IMR-90 (cell line): ENCODE results near the gene TAF8. TPM values are rescaled to one million over a fixed set of nuclear protein-coding genes. Genes with fewer than 3 reads are reported as not detected.

Experiments used
- ATAC-seq: fragments of 200-7000 bp; cut with Tn5 transposase; 2 replicates; pipeline ENCODE4 v1.9.1; 2020; ENCODE audit warnings: low read depth, mild to moderate bottlenecking, moderate library complexity
- BruUV-seq: library from RNA; stranded (reverse); fragments of 400-500 nt; replicated peaks from 2 replicates; lab custom pipeline; 2021; lab: Mats Ljungman, UMichigan
- CTCF ChIA-PET: fragments of 300-600 bp; formaldehyde crosslinking; extraction: SDS; loops from one replicate; lab custom pipeline; 2021; ENCODE audit warnings: antibody characterized with exemption; lab: Yijun Ruan, JAX
- POLR2A ChIA-PET: fragments of 300-600 bp; sonication (Branson Sonifier 250); formaldehyde crosslinking; loops from one replicate; lab custom pipeline; 2022; ENCODE audit warnings: antibody characterized with exemption; ENCODE audit not compliant: unreplicated experiment; lab: Charles Lee
- DNase-seq: peaks from one replicate; pipeline ENCODE4 v3.0.0; 2013
- H2AFZ ChIP-seq: replicated peaks from 2 replicates; pipeline ENCODE3; 2013; ENCODE audit warnings: low read length, mild to moderate bottlenecking; ENCODE audit not compliant: poor library complexity
- H2AK5ac ChIP-seq: 2 replicates; pipeline ENCODE4 v1.6.1; 2013; ENCODE audit warnings: low read depth, low read length, inconsistent platforms
- H2AK9ac ChIP-seq: replicated peaks from 2 replicates; pipeline ENCODE3; 2013; ENCODE audit warnings: mild to moderate bottlenecking, low read depth, low read length, moderate library complexity; ENCODE audit not compliant: poor library complexity
- H2BK120ac ChIP-seq: 2 replicates; pipeline ENCODE4 v1.6.1; 2013; ENCODE audit warnings: low read depth, low read length, inconsistent platforms
- H2BK15ac ChIP-seq: 3 replicates; pipeline ENCODE4 v1.6.1; 2013; ENCODE audit warnings: low read depth, low read length, inconsistent platforms
- H2BK20ac ChIP-seq: 2 replicates; pipeline ENCODE4 v1.6.1; 2013; ENCODE audit warnings: low read depth, mild to moderate bottlenecking, inconsistent platforms, low read length, moderate library complexity
- H2BK5ac ChIP-seq: 2 replicates; pipeline ENCODE4 v1.6.1; 2013; ENCODE audit warnings: mild to moderate bottlenecking, low read depth, low read length, inconsistent platforms; ENCODE audit not compliant: poor library complexity, severe bottlenecking
- H3K14ac ChIP-seq: replicated peaks from 2 replicates; pipeline ENCODE4 v1.6.1; 2013; ENCODE audit warnings: low read depth, low read length, inconsistent platforms
- H3K18ac ChIP-seq: 2 replicates; pipeline ENCODE4 v1.6.1; 2013; ENCODE audit warnings: low read depth, low read length, control low read depth
- H3K23ac ChIP-seq: 2 replicates; pipeline ENCODE4 v1.6.1; 2013; ENCODE audit warnings: low read depth, low read length, inconsistent platforms
- H3K27ac ChIP-seq: 2 replicates; pipeline ENCODE4 v1.5.1; 2013; ENCODE audit warnings: mild to moderate bottlenecking, control low read depth, low read length; ENCODE audit not compliant: insufficient read depth
- H3K27me3 ChIP-seq: 2 replicates; pipeline ENCODE4 v1.6.1; 2013; ENCODE audit warnings: low read length; ENCODE audit not compliant: control insufficient read depth, insufficient read depth
- H3K36me3 ChIP-seq: 2 replicates; pipeline ENCODE4 v1.6.1; 2013; ENCODE audit warnings: low read length, mixed read lengths; ENCODE audit not compliant: control insufficient read depth, insufficient read depth
- H3K4ac ChIP-seq: 2 replicates; pipeline ENCODE4 v1.6.1; 2013; ENCODE audit warnings: low read depth, low read length, inconsistent platforms
- H3K4me1 ChIP-seq: 2 replicates; pipeline ENCODE4 v1.6.1; 2013; ENCODE audit warnings: low read length, mixed read lengths; ENCODE audit not compliant: control insufficient read depth, insufficient read depth
- H3K4me2 ChIP-seq: 2 replicates; pipeline ENCODE4 v1.6.1; 2013; ENCODE audit warnings: low read depth, mild to moderate bottlenecking, control low read depth, low read length, moderate library complexity
- H3K4me3 ChIP-seq: 2 replicates; pipeline ENCODE4 v1.5.1; 2013; ENCODE audit warnings: low read depth, mild to moderate bottlenecking, control low read depth, low read length, moderate library complexity; ENCODE audit not compliant: insufficient read depth
- H3K56ac ChIP-seq: 2 replicates; pipeline ENCODE4 v1.6.1; 2013; ENCODE audit warnings: low read length, inconsistent platforms; ENCODE audit not compliant: insufficient read depth; ENCODE audit errors: extremely low read depth
- H3K79me1 ChIP-seq, 2 experiments: 2 replicates each; pipeline ENCODE4 v1.6.1; 2013; ENCODE audit warnings: low read length in 2 of 2, inconsistent platforms in 1 of 2, low read depth in 1 of 2
- H3K9ac ChIP-seq: 2 replicates; pipeline ENCODE4 v1.6.1; 2013; ENCODE audit warnings: low read depth, low read length, control low read depth
- H3K9me1 ChIP-seq: 2 replicates; pipeline ENCODE4 v1.6.1; 2013; ENCODE audit warnings: low read length, inconsistent platforms; ENCODE audit not compliant: insufficient read depth
- H3K9me3 ChIP-seq: 2 replicates; pipeline ENCODE4 v1.6.1; 2013; ENCODE audit warnings: low read length; ENCODE audit not compliant: control insufficient read depth, insufficient read depth
- H4K20me1 ChIP-seq: 2 replicates; pipeline ENCODE4 v1.6.1; 2013; ENCODE audit warnings: low read length, inconsistent platforms; ENCODE audit not compliant: insufficient read depth
- H4K5ac ChIP-seq: 2 replicates; pipeline ENCODE4 v1.6.1; 2013; ENCODE audit warnings: mild to moderate bottlenecking, low read depth, low read length, control low read depth
- H4K8ac ChIP-seq, 2 experiments: 2 replicates each; pipeline ENCODE4 v1.6.1; 2013; ENCODE audit warnings: low read depth in 2 of 2, low read length in 2 of 2, control low read depth in 1 of 2, inconsistent platforms in 1 of 2
- H4K91ac ChIP-seq: 2 replicates; pipeline ENCODE4 v1.6.1; 2013; ENCODE audit warnings: low read depth, low read length, inconsistent platforms; ENCODE audit not compliant: insufficient read depth
- BHLHE40 ChIP-seq: fragments of 150-350 bp; IDR thresholded peaks from 2 replicates; pipeline ENCODE4 v1.6.1; 2016; ENCODE audit warnings: mild to moderate bottlenecking, low read depth, low read length
- CEBPB ChIP-seq: IDR thresholded peaks from 2 replicates; pipeline ENCODE4 v1.6.1; 2012; ENCODE audit warnings: low read depth, low read length, improper control_type of control experiment
- MAFK ChIP-seq: IDR thresholded peaks from 2 replicates; pipeline ENCODE4 v1.6.1; 2012; ENCODE audit warnings: low read depth, low read length, improper control_type of control experiment
- MAZ ChIP-seq: IDR thresholded peaks from 2 replicates; pipeline ENCODE4 v1.6.1; 2012; ENCODE audit warnings: low read depth, mild to moderate bottlenecking, low read length, improper control_type of control experiment, moderate library complexity, borderline replicate concordance
- MXI1 ChIP-seq: IDR thresholded peaks from 2 replicates; pipeline ENCODE4 v1.6.1; 2012; ENCODE audit warnings: low read depth, mild to moderate bottlenecking, low read length, moderate library complexity, borderline replicate concordance
- NFE2L2 ChIP-seq: fragments of 150-350 bp; IDR thresholded peaks from 2 replicates; pipeline ENCODE4 v1.6.1; 2016; ENCODE audit warnings: low read depth, mild to moderate bottlenecking, low read length
- POLR2A ChIP-seq: IDR thresholded peaks from 2 replicates; pipeline ENCODE4 v1.6.1; 2012; ENCODE audit warnings: mild to moderate bottlenecking, low read depth, low read length
- RAD21 ChIP-seq: IDR thresholded peaks from 2 replicates; pipeline ENCODE4 v1.6.1; 2012; ENCODE audit warnings: low read length, improper control_type of control experiment
- RCOR1 ChIP-seq: IDR thresholded peaks from 2 replicates; pipeline ENCODE4 v1.6.1; 2012; ENCODE audit warnings: mild to moderate bottlenecking, low read length, improper control_type of control experiment; ENCODE audit not compliant: insufficient replicate concordance
- RFX5 ChIP-seq: IDR thresholded peaks from 2 replicates; pipeline ENCODE4 v1.8.0; 2012; ENCODE audit warnings: low read depth, mild to moderate bottlenecking, low read length, moderate library complexity
- SMC3 ChIP-seq: fragments of 150-350 bp; IDR thresholded peaks from 2 replicates; pipeline ENCODE4 v1.6.1; 2016; ENCODE audit warnings: low read depth, mild to moderate bottlenecking, antibody characterized with exemption, low read length, moderate library complexity
- WGBS, 2 experiments: methylation state at CpG; one replicate each; pipeline versions ENCODE4 v1.1.5 to v1.1.7; 2013; ENCODE audit warnings: missing lambda C conversion rate in 2 of 2; ENCODE audit not compliant: insufficient read length in 1 of 2; ENCODE audit errors: extremely low coverage in 2 of 2; 5-methylcytosine and 5-hydroxymethylcytosine counted together
- dilution Hi-C: fragments of 300-500 bp; cut with HindIII; formaldehyde crosslinking; loops from one replicate; pipeline ENCODE4 v1.14.3; 2018; ENCODE audit warnings: low sequenced_read_pairs; ENCODE audit not compliant: unreplicated experiment
- in situ Hi-C: fragments of 300-500 bp; cut with MboI; formaldehyde crosslinking; loops from 3 replicates; pipeline ENCODE4 v1.14.3; 2019; ENCODE audit warnings: low sequenced_read_pairs, inconsistent platforms, mixed read lengths
- intact Hi-C: fragments of 100-400 bp; cut with micrococcal nuclease; formaldehyde crosslinking; loops from 2 replicates; pipeline ENCODE4 v1.10.0; 2022
- polyA plus RNA-seq, 3 experiments: library from polyadenylated mRNA; depleted of rRNA; stranded (reverse); fragments of >200 nt; gene quantifications; 2 replicates each; pipeline ENCODE4 v1.2.3, GENCODE V29; 2012; ENCODE audit warnings: low replicate concordance in 1 of 3
- total RNA-seq: library from RNA; depleted of rRNA; stranded (reverse); fragments of >200 nt; gene quantifications from 2 replicates; pipeline ENCODE4 v1.2.3, GENCODE V29; 2012
- TF ChIP-seq, protein P1 (sequence below): fragments of 150-350 bp; IDR thresholded peaks from 2 replicates; pipeline ENCODE4 v1.6.1; 2016; ENCODE audit warnings: low read depth, mild to moderate bottlenecking, low read length, moderate library complexity, borderline replicate concordance
- TF ChIP-seq, protein P2 (sequence below): fragments of 150-350 bp; IDR thresholded peaks from 2 replicates; pipeline ENCODE4 v1.6.1; 2017; ENCODE audit warnings: mild to moderate bottlenecking, antibody characterized with exemption, low read length, low read depth
- TF ChIP-seq, protein P3 (sequence below): conservative IDR thresholded peaks from 2 replicates; pipeline ENCODE4 v1.5.1; 2012; ENCODE audit warnings: mild to moderate bottlenecking, low read depth, low read length, improper control_type of control experiment

TAF8 gene
- total and polyA plus RNA-seq, 2 of the 4 experiments (the other 2 are of a cell fraction), result 14.3 to 22.8 TPM

DNA sequence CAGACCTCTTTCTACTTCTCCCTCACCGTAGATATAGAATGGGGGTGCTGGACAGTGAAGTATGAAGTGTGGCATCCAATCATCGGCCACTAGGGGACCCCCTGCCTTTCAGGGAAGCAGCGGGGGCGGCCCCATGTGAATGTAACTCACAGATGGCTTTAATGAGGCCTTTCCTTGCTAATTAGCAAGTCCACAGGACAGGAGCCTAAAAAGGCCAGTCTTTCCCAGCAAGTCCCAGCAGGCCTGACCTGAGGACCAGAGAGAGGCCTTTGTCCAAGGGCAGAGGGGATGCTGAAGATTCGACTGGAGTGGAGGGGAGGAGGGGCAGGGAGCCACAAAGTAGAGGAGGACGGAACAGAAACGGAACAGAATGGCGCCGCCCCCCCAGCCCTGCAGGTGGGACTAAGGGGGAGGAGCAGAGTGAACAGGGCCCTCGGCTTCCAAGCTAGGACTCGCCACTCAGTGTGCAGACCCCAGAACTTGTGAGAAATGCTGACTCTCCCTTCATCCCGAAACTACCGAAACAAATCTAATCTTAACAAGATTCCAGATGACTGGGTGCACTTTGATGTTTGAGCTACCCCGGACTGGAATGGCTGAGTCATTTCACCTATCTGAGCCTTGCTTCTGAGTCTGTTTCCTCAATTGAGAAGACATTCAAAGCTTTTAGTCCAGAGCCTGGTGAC, 86.3 kb downstream of the TAF8 start:
- Histone ChIP-seq H3K79me1 (peaks cover 0 to 67% of the 10 kb centered on the region in 2 experiments; a peak in 2 of 4 replicates), H3K23ac (peak overlapping the region; percentile 71), H2AFZ (peak overlapping the region; percentile 84), H4K20me1 (no peaks in the 10 kb centered on the region), H3K9ac (peak overlapping the region; percentile 33; the same call in 1 of the 2 replicates), H4K91ac (peak overlapping the region; percentile 92), H3K9me3 (no peaks in the 10 kb centered on the region), H2BK120ac (peak overlapping the region; percentile 94), H3K27ac (peak overlapping the region; percentile 42), H2BK20ac (peak overlapping the region; percentile 85), H4K8ac (peak overlapping the region; percentile 82 to 92), H2BK5ac (peak overlapping the region; percentile 81), H3K18ac (peak overlapping the region; percentile 64), H3K14ac (peak overlapping the region; percentile 94), H2BK15ac (peak overlapping the region; percentile 81; the same call in 2 of the 3 replicates), H3K4me1 (peaks cover 21% of the 10 kb centered on the region), H4K5ac (peak overlapping the region; percentile 73), H3K9me1 (peaks cover 29% of the 10 kb centered on the region), H3K56ac (no peak overlapping the region), H3K4me3 (no peak overlapping the region), H2AK9ac (peak overlapping the region; percentile 88), H3K4me2 (peak overlapping the region; percentile 37), H3K36me3 (no peaks in the 10 kb centered on the region), H3K4ac (peak overlapping the region; percentile 91), H3K27me3 (no peaks in the 10 kb centered on the region), H2AK5ac (peak overlapping the region; percentile 87)
- ATAC-seq, result peak; percentile 69
- 23% methylated on average over 6 of the region's 14 CpGs; no CpG with 5 or more reads in 1 of the 2 experiments for WGBS, 2 experiments
- in situ Hi-C loops (no loop called here), intact Hi-C loops (no loop called here), dilution Hi-C loops (no loop called here)
- CTCF ChIA-PET, result interaction anchor here (0.6 to 1.0 kb wide), 3 partner anchors 10 to 67 kb away, joined by 3 to 4 read pairs (median 3); no protein-coding TSS in a partner anchor
- peak; percentile 85 for DNase-seq
- POLR2A ChIA-PET, result no interaction called here
- BruUV-seq, result no TSS peak
- TF ChIP-seq CEBPB (no peak), RCOR1 (no peak), BHLHE40 (no peak), SMC3 (no peak), POLR2A (no peak), MXI1 (no peak), RFX5 (no peak), MAZ (no peak), RAD21 (no peak), NFE2L2 (peak; percentile 63; the same call in 1 of the 2 replicates), MAFK (peak; percentile 87)
- TF ChIP-seq, protein P1, sequence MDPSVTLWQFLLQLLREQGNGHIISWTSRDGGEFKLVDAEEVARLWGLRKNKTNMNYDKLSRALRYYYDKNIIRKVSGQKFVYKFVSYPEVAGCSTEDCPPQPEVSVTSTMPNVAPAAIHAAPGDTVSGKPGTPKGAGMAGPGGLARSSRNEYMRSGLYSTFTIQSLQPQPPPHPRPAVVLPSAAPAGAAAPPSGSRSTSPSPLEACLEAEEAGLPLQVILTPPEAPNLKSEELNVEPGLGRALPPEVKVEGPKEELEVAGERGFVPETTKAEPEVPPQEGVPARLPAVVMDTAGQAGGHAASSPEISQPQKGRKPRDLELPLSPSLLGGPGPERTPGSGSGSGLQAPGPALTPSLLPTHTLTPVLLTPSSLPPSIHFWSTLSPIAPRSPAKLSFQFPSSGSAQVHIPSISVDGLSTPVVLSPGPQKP, result no peak
- TF ChIP-seq, protein P2, sequence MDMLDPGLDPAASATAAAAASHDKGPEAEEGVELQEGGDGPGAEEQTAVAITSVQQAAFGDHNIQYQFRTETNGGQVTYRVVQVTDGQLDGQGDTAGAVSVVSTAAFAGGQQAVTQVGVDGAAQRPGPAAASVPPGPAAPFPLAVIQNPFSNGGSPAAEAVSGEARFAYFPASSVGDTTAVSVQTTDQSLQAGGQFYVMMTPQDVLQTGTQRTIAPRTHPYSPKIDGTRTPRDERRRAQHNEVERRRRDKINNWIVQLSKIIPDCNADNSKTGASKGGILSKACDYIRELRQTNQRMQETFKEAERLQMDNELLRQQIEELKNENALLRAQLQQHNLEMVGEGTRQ, result no peak
- TF ChIP-seq, protein P3, sequence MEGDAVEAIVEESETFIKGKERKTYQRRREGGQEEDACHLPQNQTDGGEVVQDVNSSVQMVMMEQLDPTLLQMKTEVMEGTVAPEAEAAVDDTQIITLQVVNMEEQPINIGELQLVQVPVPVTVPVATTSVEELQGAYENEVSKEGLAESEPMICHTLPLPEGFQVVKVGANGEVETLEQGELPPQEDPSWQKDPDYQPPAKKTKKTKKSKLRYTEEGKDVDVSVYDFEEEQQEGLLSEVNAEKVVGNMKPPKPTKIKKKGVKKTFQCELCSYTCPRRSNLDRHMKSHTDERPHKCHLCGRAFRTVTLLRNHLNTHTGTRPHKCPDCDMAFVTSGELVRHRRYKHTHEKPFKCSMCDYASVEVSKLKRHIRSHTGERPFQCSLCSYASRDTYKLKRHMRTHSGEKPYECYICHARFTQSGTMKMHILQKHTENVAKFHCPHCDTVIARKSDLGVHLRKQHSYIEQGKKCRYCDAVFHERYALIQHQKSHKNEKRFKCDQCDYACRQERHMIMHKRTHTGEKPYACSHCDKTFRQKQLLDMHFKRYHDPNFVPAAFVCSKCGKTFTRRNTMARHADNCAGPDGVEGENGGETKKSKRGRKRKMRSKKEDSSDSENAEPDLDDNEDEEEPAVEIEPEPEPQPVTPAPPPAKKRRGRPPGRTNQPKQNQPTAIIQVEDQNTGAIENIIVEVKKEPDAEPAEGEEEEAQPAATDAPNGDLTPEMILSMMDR, result peak; percentile 33; the same call in 1 of the 2 replicates
